Neural cell (in vitro differentiated cells): ENCODE data around the gene SMIM13. TPM values are rescaled to one million over a fixed set of nuclear protein-coding genes. Genes with fewer than 3 reads are reported as not detected.
"Not testable (repeated sequence)": the region's sequence is repeated elsewhere in the genome, so short reads cannot be mapped to it uniquely, and the experiment has no call there.

ENCODE experiments used
- H2AFZ ChIP-seq: fragments of 200-600, 300-800 bp; sonication (generic), shearing (Covaris generic); 2 replicates; pipeline ENCODE4 v1.6.0; 2014; ENCODE audit warnings: low read depth, mild to moderate bottlenecking, antibody characterized with exemption, low read length, moderate library complexity
- H3F3A ChIP-seq: fragments of 200-600 bp; shearing (Covaris generic); 2 replicates; pipeline ENCODE4 v1.6.1; 2016; ENCODE audit warnings: mild to moderate bottlenecking, moderate library complexity, mixed read lengths, antibody characterized with exemption, low read length; ENCODE audit not compliant: insufficient read depth, poor library complexity, severe bottlenecking
- H3K27ac ChIP-seq: fragments of 200-600, 300-800 bp; sonication (generic), shearing (Covaris generic); 2 replicates; pipeline ENCODE4 v1.5.1; 2014; ENCODE audit warnings: mild to moderate bottlenecking, low read length, moderate library complexity
- H3K27me3 ChIP-seq: fragments of 300-800, 200-600 bp; sonication (generic), shearing (Covaris generic); 2 replicates; pipeline ENCODE4 v1.6.0; 2014; ENCODE audit warnings: mild to moderate bottlenecking, low read depth, low read length, moderate library complexity; ENCODE audit not compliant: insufficient read depth
- H3K36me3 ChIP-seq: fragments of 300-800, 200-600 bp; sonication (generic), shearing (Covaris generic); 2 replicates; pipeline ENCODE4 v1.5.1; 2014; ENCODE audit warnings: mild to moderate bottlenecking, antibody characterized with exemption, low read length, moderate library complexity; ENCODE audit not compliant: insufficient read depth
- H3K4me2 ChIP-seq: fragments of 300-800, 200-600 bp; sonication (generic), shearing (Covaris generic); 2 replicates; pipeline ENCODE4 v1.6.0; 2014; ENCODE audit warnings: mild to moderate bottlenecking, low read length
- H3K4me3 ChIP-seq: fragments of 300-800, 200-600 bp; sonication (generic), shearing (Covaris generic); 2 replicates; pipeline ENCODE4 v1.5.1; 2014; ENCODE audit warnings: mild to moderate bottlenecking, low read length, moderate library complexity
- H3K79me2 ChIP-seq: fragments of 200-600 bp; shearing (Covaris generic); replicated peaks from 2 replicates; pipeline ENCODE4 v1.6.0; 2014; ENCODE audit warnings: mild to moderate bottlenecking, low read length, moderate library complexity; ENCODE audit not compliant: insufficient read depth
- H3K9ac ChIP-seq: fragments of 300-800, 200-600 bp; sonication (generic), shearing (Covaris generic); 2 replicates; pipeline ENCODE4 v1.6.1; 2016; ENCODE audit warnings: mild to moderate bottlenecking, low read length, mixed read lengths
- H3K9me2 ChIP-seq: fragments of 200-600 bp; shearing (Covaris generic); 2 replicates; pipeline ENCODE4 v1.6.1; 2016; ENCODE audit warnings: mild to moderate bottlenecking, low read length, mixed read lengths; ENCODE audit not compliant: insufficient read depth
- H3K9me3 ChIP-seq: fragments of 200-600, 300-800 bp; sonication (generic), shearing (Covaris generic); 2 replicates; pipeline ENCODE4 v1.6.1; 2016; ENCODE audit warnings: mild to moderate bottlenecking, mixed run types, low read length, moderate library complexity, mixed read lengths
- H4K20me1 ChIP-seq: fragments of 200-600 bp; shearing (Covaris generic); 2 replicates; pipeline ENCODE4 v1.6.1; 2016; ENCODE audit warnings: mild to moderate bottlenecking, mixed run types; ENCODE audit not compliant: insufficient read depth
- CTCF ChIP-seq: fragments of 450-650 bp; IDR thresholded peaks from 2 replicates; pipeline ENCODE4 v1.5.1; 2014; ENCODE audit warnings: antibody characterized with exemption, mild to moderate bottlenecking, moderate library complexity; ENCODE audit not compliant: poor library complexity, severe bottlenecking
- EP300 ChIP-seq: fragments of 450-650 bp; conservative IDR thresholded peaks from 2 replicates; pipeline ENCODE4 v1.6.1; 2014; ENCODE audit warnings: antibody characterized with exemption, mild to moderate bottlenecking, moderate library complexity; ENCODE audit not compliant: poor library complexity, severe bottlenecking
- EZH2 ChIP-seq: fragments of 200-600, 300-800 bp; shearing (Covaris generic), sonication (generic); IDR thresholded peaks from 2 replicates; pipeline ENCODE4 v1.6.1; 2014; ENCODE audit warnings: antibody characterized with exemption, low read length, borderline replicate concordance, mild to moderate bottlenecking; ENCODE audit not compliant: insufficient read depth, poor library complexity, severe bottlenecking
- MXI1 ChIP-seq: fragments of 450-650 bp; conservative IDR thresholded peaks from 2 replicates; pipeline ENCODE4 v1.6.1; 2014; ENCODE audit warnings: antibody characterized with exemption, mild to moderate bottlenecking; ENCODE audit not compliant: poor library complexity, severe bottlenecking
- POLR2AphosphoS5 ChIP-seq: IDR thresholded peaks from 2 replicates; pipeline ENCODE4 v1.6.1; 2012
- RAD21 ChIP-seq: fragments of 450-650 bp; conservative IDR thresholded peaks from 2 replicates; pipeline ENCODE4 v1.6.1; 2014; ENCODE audit warnings: antibody characterized with exemption, mild to moderate bottlenecking, moderate library complexity
- REST ChIP-seq: IDR thresholded peaks from 2 replicates; pipeline ENCODE4 v1.6.1; 2012; ENCODE audit warnings: borderline replicate concordance
- SMC3 ChIP-seq: fragments of 450-650 bp; conservative IDR thresholded peaks from 2 replicates; pipeline ENCODE4 v1.6.1; 2014; ENCODE audit warnings: antibody characterized with exemption, mild to moderate bottlenecking, moderate library complexity; ENCODE audit not compliant: poor library complexity
- TAF1 ChIP-seq: IDR thresholded peaks from 2 replicates; pipeline ENCODE4 v1.6.1; 2012; ENCODE audit warnings: low read depth
- polyA plus RNA-seq: library from polyadenylated mRNA; depleted of rRNA; stranded (reverse); fragments of >200 nt; gene quantifications from 2 replicates; pipeline ENCODE4 v1.2.3, GENCODE V29; 2014

SMIM13 gene
- polyA plus RNA-seq, 1 donor from 2014 or later = 51.0 TPM

- no peaks in the 10 kb centered on the region for H3K27me3 ChIP-seq
- TF ChIP-seq REST = no peak
- no peak for TF ChIP-seq CTCF
- no peak for TF ChIP-seq POLR2AphosphoS5
- no peak for TF ChIP-seq EP300
- no peak for TF ChIP-seq MXI1
- no peak for TF ChIP-seq TAF1
- no peak for TF ChIP-seq SMC3
- no peak for TF ChIP-seq RAD21
- TF ChIP-seq EZH2 = no peak
- no peaks in the 10 kb centered on the region for H3F3A ChIP-seq
- H4K20me1 ChIP-seq = no peaks in the 10 kb centered on the region
- no peak overlapping the region for H3K27ac ChIP-seq
- H3K9me2 ChIP-seq = no peaks in the 10 kb centered on the region
- no peak overlapping the region for H3K9ac ChIP-seq
- H2AFZ ChIP-seq = no peak overlapping the region
- no peaks in the 10 kb centered on the region for H3K36me3 ChIP-seq
- H3K4me3 ChIP-seq = no peak overlapping the region
- no peak overlapping the region for H3K4me2 ChIP-seq
- no peaks in the 10 kb centered on the region for H3K9me3 ChIP-seq
- peaks cover 12% of the 10 kb centered on the region for H3K79me2 ChIP-seq
These were observed 18.3 kb downstream of the SMIM13 start for GRCh38 chr6:11111769-11112437.

DNA sequence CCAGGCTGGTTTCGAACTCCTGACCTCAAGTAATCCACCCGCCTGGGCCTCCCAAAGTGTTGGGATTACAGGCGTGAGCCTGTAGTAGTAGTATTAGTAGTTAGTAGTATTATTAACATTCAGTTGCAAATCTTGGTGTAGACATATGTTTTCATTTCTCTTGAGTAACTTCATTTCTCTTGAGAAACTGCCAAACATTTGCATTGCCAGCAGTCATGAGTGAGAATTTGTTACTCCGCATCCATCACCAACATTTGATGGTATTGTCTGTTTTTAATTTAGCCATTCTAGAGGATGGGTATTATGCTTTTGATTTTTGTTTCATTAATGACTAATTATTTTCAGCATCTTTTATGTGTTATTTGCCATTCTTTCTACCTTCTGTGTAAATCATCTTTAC, 19.4 kb downstream of the SMIM13 start:
- no peak overlapping the region for H3K9ac ChIP-seq
- no peaks in the 10 kb centered on the region for H3K9me2 ChIP-seq
- H3K36me3 ChIP-seq = no peaks in the 10 kb centered on the region
- no peak overlapping the region for H3K4me2 ChIP-seq
- H3K9me3 ChIP-seq = no peaks in the 10 kb centered on the region
- H3F3A ChIP-seq = no peaks in the 10 kb centered on the region
- H3K27me3 ChIP-seq = no peaks in the 10 kb centered on the region
- no peak overlapping the region for H3K27ac ChIP-seq
- H3K4me3 ChIP-seq = no peak overlapping the region
- no peak overlapping the region for H2AFZ ChIP-seq
- no peak for TF ChIP-seq TAF1
- no peak for TF ChIP-seq MXI1
- TF ChIP-seq CTCF = no peak
- TF ChIP-seq RAD21 = no peak
- TF ChIP-seq SMC3 = no peak
- TF ChIP-seq POLR2AphosphoS5 = no peak
- no peak for TF ChIP-seq EZH2
- TF ChIP-seq EP300 = no peak
- peaks cover 17% of the 10 kb centered on the region for H3K79me2 ChIP-seq
- H4K20me1 ChIP-seq = no peaks in the 10 kb centered on the region

DNA sequence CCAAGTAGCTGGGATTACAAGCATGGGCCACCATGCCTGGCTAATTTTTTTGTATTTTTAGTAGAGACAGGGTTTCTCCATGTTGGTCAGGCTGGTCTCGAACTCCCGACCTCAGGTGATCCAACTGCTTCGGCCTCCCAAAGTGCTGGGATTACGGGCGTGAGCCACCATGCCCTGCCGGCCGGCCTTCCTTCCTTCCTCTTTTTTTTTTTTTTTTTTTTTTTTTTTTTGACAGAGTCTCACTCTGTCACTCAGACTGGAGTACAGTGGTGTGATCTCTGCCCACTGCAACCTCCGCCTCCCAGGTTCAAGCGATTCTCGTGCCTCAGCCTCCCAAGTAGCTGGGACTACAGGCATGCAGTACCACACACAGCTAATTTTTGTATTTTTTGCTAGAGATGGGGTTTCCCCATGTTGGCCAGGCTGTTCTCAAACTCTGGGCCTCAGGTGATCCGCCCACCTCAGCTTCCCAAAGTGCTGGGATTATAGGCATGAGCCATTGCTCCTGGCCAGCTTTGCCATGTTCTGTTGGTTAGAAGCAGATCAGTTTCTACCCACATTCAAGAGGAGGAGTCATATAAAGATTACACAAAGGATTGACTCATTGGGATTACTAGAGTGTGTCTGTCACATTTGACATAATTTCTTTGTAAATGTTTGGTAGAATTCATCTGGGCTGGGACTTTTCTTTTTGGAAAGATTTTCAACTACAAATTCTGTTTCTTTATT, 22.3 kb downstream of the SMIM13 start:
- H3K9me3 ChIP-seq, H3K9ac ChIP-seq: not testable (repeated sequence)
- peaks cover 10% of the 10 kb centered on the region for H3K79me2 ChIP-seq

More for the DNA sequence above, 22.3 kb downstream of the SMIM13 start:
- not testable (repeated sequence) for H3K4me3 ChIP-seq, H3K9me2 ChIP-seq, H4K20me1 ChIP-seq, H3F3A ChIP-seq, H3K4me2 ChIP-seq, H3K27me3 ChIP-seq, H3K27ac ChIP-seq, H3K36me3 ChIP-seq, H2AFZ ChIP-seq
